ENCODE measurements around the gene PSMB2. TPM values are rescaled to one million over a fixed set of nuclear protein-coding genes. Genes with fewer than 3 reads are reported as not detected.

PSMB2 gene
- total RNA-seq, 2 experiments from 2014 or later = 28.7 to 86.3 TPM

DNA sequence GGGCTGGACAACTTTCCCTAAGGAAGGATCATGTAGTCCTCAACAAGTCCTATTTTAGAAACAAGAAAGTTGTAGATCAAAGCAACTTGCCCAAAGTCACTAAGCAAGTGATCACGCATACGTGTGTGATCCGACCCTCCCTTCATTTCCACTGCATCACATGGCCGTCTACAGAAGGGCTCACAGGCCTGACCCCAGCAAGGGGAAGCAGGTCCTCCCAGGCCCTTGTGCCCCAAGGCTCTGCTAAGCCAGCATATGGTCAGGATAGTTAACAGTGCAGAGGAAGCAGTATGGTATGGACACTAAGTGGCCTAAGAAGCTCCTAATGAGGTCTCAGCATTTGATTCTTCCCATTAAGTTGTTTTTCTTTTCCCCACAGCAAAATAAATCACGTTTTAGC is 43.5 kb downstream of the PSMB2 start:
- no peak overlapping the region for H3K4me3 ChIP-seq (ENCODE audit: low read depth, low read length, poor library complexity, severe bottlenecking)
- no peak overlapping the region for H3K27ac ChIP-seq (ENCODE audit: low read depth, low read length, poor library complexity, severe bottlenecking)
- no peaks in the 10 kb centered on the region for H3K4me1 ChIP-seq (ENCODE audit: insufficient read depth, low read length, poor library complexity, severe bottlenecking)
- H3K9me3 ChIP-seq (ENCODE audit: low read length) = no peaks in the 10 kb centered on the region
- H3K79me2 ChIP-seq (ENCODE audit: insufficient read depth, low read depth, low read length) = no peaks in the 10 kb centered on the region
- peaks cover 43% of the 10 kb centered on the region for H3K36me3 ChIP-seq (ENCODE audit: insufficient read depth, low read length)
- no TSS peak for BruUV-seq (replicated peaks)
- H4K20me1 ChIP-seq (ENCODE audit: insufficient read depth, low read length) = no peaks in the 10 kb centered on the region
- ChIA-PET POLR2A (interaction anchor here (0.7 kb wide), 1 partner anchor 13 kb away, joined by 3 read pairs; no protein-coding TSS in a partner anchor), CTCF (ENCODE audit: unreplicated experiment) (no interaction called here)
- H3K9me2 ChIP-seq (ENCODE audit: insufficient read depth, low read length) = no peaks in the 10 kb centered on the region
- no peak overlapping the region for H3K4me2 ChIP-seq (ENCODE audit: low read length)
- no peak for DNase-seq (ENCODE audit: low spot score)
- intact Hi-C loops (cut with micrococcal nuclease; ENCODE audit: unreplicated experiment) = no loop called here
- TF ChIP-seq, protein P1, sequence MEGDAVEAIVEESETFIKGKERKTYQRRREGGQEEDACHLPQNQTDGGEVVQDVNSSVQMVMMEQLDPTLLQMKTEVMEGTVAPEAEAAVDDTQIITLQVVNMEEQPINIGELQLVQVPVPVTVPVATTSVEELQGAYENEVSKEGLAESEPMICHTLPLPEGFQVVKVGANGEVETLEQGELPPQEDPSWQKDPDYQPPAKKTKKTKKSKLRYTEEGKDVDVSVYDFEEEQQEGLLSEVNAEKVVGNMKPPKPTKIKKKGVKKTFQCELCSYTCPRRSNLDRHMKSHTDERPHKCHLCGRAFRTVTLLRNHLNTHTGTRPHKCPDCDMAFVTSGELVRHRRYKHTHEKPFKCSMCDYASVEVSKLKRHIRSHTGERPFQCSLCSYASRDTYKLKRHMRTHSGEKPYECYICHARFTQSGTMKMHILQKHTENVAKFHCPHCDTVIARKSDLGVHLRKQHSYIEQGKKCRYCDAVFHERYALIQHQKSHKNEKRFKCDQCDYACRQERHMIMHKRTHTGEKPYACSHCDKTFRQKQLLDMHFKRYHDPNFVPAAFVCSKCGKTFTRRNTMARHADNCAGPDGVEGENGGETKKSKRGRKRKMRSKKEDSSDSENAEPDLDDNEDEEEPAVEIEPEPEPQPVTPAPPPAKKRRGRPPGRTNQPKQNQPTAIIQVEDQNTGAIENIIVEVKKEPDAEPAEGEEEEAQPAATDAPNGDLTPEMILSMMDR (conservative IDR thresholded peaks at IDR 0.05; ENCODE audit: low read length) = no peak
- no peak for TF ChIP-seq EZH2phosphoT487 (IDR thresholded peaks at IDR 0.05; ENCODE audit: borderline replicate concordance, low read depth, low read length)
- no peak overlapping the region for H2AFZ ChIP-seq (ENCODE audit: low read length)

DNA sequence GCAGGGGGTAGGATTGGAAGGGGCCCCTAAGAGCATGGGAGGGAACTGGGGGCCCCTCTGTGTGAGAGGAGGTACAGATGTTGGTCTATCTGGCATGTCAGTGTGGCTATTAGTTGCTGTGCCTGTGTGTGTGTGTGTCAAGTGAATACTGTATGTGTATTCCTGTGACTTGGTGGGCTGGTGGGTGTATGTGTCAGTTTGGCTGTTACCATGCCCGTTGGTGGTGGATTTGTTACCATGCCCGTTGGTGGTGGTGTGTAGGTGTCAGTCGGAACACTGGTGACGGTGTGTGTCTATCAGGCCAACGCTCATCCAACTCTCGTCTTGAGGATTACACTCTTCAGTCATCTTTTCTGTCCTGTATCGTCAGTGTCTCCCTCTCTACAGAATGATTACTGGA is 45.6 kb downstream of the PSMB2 start:
- Histone ChIP-seq H3K9me3 (ENCODE audit: low read length) (no peaks in the 10 kb centered on the region), H3K79me2 (ENCODE audit: insufficient read depth, low read depth, low read length) (no peaks in the 10 kb centered on the region), H3K36me3 (ENCODE audit: insufficient read depth, low read length) (peaks cover 23% of the 10 kb centered on the region; the same call in 1 of the 2 replicates), H3K4me2 (ENCODE audit: low read length) (no peak overlapping the region), H3K4me1 (ENCODE audit: insufficient read depth, low read length, poor library complexity, severe bottlenecking) (no peaks in the 10 kb centered on the region), H3K9me2 (ENCODE audit: insufficient read depth, low read length) (no peaks in the 10 kb centered on the region), H2AFZ (ENCODE audit: low read length) (no peak overlapping the region), H4K20me1 (ENCODE audit: insufficient read depth, low read length) (no peaks in the 10 kb centered on the region), H3K27ac (ENCODE audit: low read depth, low read length, poor library complexity, severe bottlenecking) (no peak overlapping the region), H3K4me3 (ENCODE audit: low read depth, low read length, poor library complexity, severe bottlenecking) (no peak overlapping the region)
- no peak for DNase-seq (ENCODE audit: low spot score)
- intact Hi-C loops (cut with micrococcal nuclease; ENCODE audit: unreplicated experiment) = no loop called here
- no TSS peak for BruUV-seq (replicated peaks)
- no peak for TF ChIP-seq EZH2phosphoT487 (IDR thresholded peaks at IDR 0.05; ENCODE audit: borderline replicate concordance, low read depth, low read length)
- TF ChIP-seq, protein P1 (conservative IDR thresholded peaks at IDR 0.05; ENCODE audit: low read length) = no peak
- ChIA-PET POLR2A (no interaction called here), CTCF (ENCODE audit: unreplicated experiment) (no interaction called here)

- Histone ChIP-seq H3K9me2 (ENCODE audit: insufficient read depth, low read length) (no peaks in the 10 kb centered on the region), H3K4me2 (ENCODE audit: low read length) (no peak overlapping the region), H3K9me3 (ENCODE audit: low read length) (no peaks in the 10 kb centered on the region), H3K4me1 (ENCODE audit: insufficient read depth, low read length, poor library complexity, severe bottlenecking) (no peaks in the 10 kb centered on the region), H3K79me2 (ENCODE audit: insufficient read depth, low read depth, low read length) (no peaks in the 10 kb centered on the region), H3K36me3 (ENCODE audit: insufficient read depth, low read length) (peaks cover 10% of the 10 kb centered on the region; the same call in 1 of the 2 replicates), H3K27ac (ENCODE audit: low read depth, low read length, poor library complexity, severe bottlenecking) (no peak overlapping the region), H4K20me1 (ENCODE audit: insufficient read depth, low read length) (no peaks in the 10 kb centered on the region), H3K4me3 (ENCODE audit: low read depth, low read length, poor library complexity, severe bottlenecking) (no peak overlapping the region), H2AFZ (ENCODE audit: low read length) (no peak overlapping the region)
- CTCF ChIA-PET (ENCODE audit: unreplicated experiment) = no interaction called here
- no peak for DNase-seq (ENCODE audit: low spot score)
- BruUV-seq (replicated peaks) = no TSS peak
- POLR2A ChIA-PET = no interaction called here
- TF ChIP-seq, protein P1 (conservative IDR thresholded peaks at IDR 0.05; ENCODE audit: low read length) = no peak
- TF ChIP-seq EZH2phosphoT487 (IDR thresholded peaks at IDR 0.05; ENCODE audit: borderline replicate concordance, low read depth, low read length) = no peak
- intact Hi-C loops (cut with micrococcal nuclease; ENCODE audit: unreplicated experiment) = no loop called here
Measured at GRCh38 chr1:35594005-35594760, 47.1 kb downstream of the PSMB2 start.
